IMR-90 (cell line): ENCODE data around the gene WWC1. TPM values are rescaled to one million over a fixed set of nuclear protein-coding genes. Genes with fewer than 3 reads are reported as not detected.

Source experiments
- ATAC-seq: fragments of 200-7000 bp; cut with Tn5 transposase; 2 replicates; pipeline ENCODE4 v1.9.1; 2020; ENCODE audit warnings: low read depth, mild to moderate bottlenecking, moderate library complexity
- BruUV-seq: library from RNA; stranded (reverse); fragments of 400-500 nt; replicated peaks from 2 replicates; lab custom pipeline; 2021; lab: Mats Ljungman, UMichigan
- CTCF ChIA-PET: fragments of 300-600 bp; formaldehyde crosslinking; extraction: SDS; loops from one replicate; lab custom pipeline; 2021; ENCODE audit warnings: antibody characterized with exemption; lab: Yijun Ruan, JAX
- POLR2A ChIA-PET: fragments of 300-600 bp; sonication (Branson Sonifier 250); formaldehyde crosslinking; loops from one replicate; lab custom pipeline; 2022; ENCODE audit warnings: antibody characterized with exemption; ENCODE audit not compliant: unreplicated experiment; lab: Charles Lee
- DNase-seq: peaks from one replicate; pipeline ENCODE4 v3.0.0; 2013
- H2AFZ ChIP-seq: replicated peaks from 2 replicates; pipeline ENCODE3; 2013; ENCODE audit warnings: low read length, mild to moderate bottlenecking; ENCODE audit not compliant: poor library complexity
- H2AK5ac ChIP-seq: 2 replicates; pipeline ENCODE4 v1.6.1; 2013; ENCODE audit warnings: low read depth, low read length, inconsistent platforms
- H2AK9ac ChIP-seq: replicated peaks from 2 replicates; pipeline ENCODE3; 2013; ENCODE audit warnings: mild to moderate bottlenecking, low read depth, low read length, moderate library complexity; ENCODE audit not compliant: poor library complexity
- H2BK120ac ChIP-seq: 2 replicates; pipeline ENCODE4 v1.6.1; 2013; ENCODE audit warnings: low read depth, low read length, inconsistent platforms
- H2BK15ac ChIP-seq: 3 replicates; pipeline ENCODE4 v1.6.1; 2013; ENCODE audit warnings: low read depth, low read length, inconsistent platforms
- H2BK20ac ChIP-seq: 2 replicates; pipeline ENCODE4 v1.6.1; 2013; ENCODE audit warnings: low read depth, mild to moderate bottlenecking, inconsistent platforms, low read length, moderate library complexity
- H2BK5ac ChIP-seq: 2 replicates; pipeline ENCODE4 v1.6.1; 2013; ENCODE audit warnings: mild to moderate bottlenecking, low read depth, low read length, inconsistent platforms; ENCODE audit not compliant: poor library complexity, severe bottlenecking
- H3K14ac ChIP-seq: replicated peaks from 2 replicates; pipeline ENCODE4 v1.6.1; 2013; ENCODE audit warnings: low read depth, low read length, inconsistent platforms
- H3K18ac ChIP-seq: 2 replicates; pipeline ENCODE4 v1.6.1; 2013; ENCODE audit warnings: low read depth, low read length, control low read depth
- H3K23ac ChIP-seq: 2 replicates; pipeline ENCODE4 v1.6.1; 2013; ENCODE audit warnings: low read depth, low read length, inconsistent platforms
- H3K27ac ChIP-seq: 2 replicates; pipeline ENCODE4 v1.5.1; 2013; ENCODE audit warnings: mild to moderate bottlenecking, control low read depth, low read length; ENCODE audit not compliant: insufficient read depth
- H3K27me3 ChIP-seq: 2 replicates; pipeline ENCODE4 v1.6.1; 2013; ENCODE audit warnings: low read length; ENCODE audit not compliant: control insufficient read depth, insufficient read depth
- H3K36me3 ChIP-seq: 2 replicates; pipeline ENCODE4 v1.6.1; 2013; ENCODE audit warnings: low read length, mixed read lengths; ENCODE audit not compliant: control insufficient read depth, insufficient read depth
- H3K4ac ChIP-seq: 2 replicates; pipeline ENCODE4 v1.6.1; 2013; ENCODE audit warnings: low read depth, low read length, inconsistent platforms
- H3K4me1 ChIP-seq: 2 replicates; pipeline ENCODE4 v1.6.1; 2013; ENCODE audit warnings: low read length, mixed read lengths; ENCODE audit not compliant: control insufficient read depth, insufficient read depth
- H3K4me2 ChIP-seq: 2 replicates; pipeline ENCODE4 v1.6.1; 2013; ENCODE audit warnings: low read depth, mild to moderate bottlenecking, control low read depth, low read length, moderate library complexity
- H3K4me3 ChIP-seq: 2 replicates; pipeline ENCODE4 v1.5.1; 2013; ENCODE audit warnings: low read depth, mild to moderate bottlenecking, control low read depth, low read length, moderate library complexity; ENCODE audit not compliant: insufficient read depth
- H3K56ac ChIP-seq: 2 replicates; pipeline ENCODE4 v1.6.1; 2013; ENCODE audit warnings: low read length, inconsistent platforms; ENCODE audit not compliant: insufficient read depth; ENCODE audit errors: extremely low read depth
- H3K79me1 ChIP-seq, 2 experiments: 2 replicates each; pipeline ENCODE4 v1.6.1; 2013; ENCODE audit warnings: low read length in 2 of 2, inconsistent platforms in 1 of 2, low read depth in 1 of 2
- H3K9ac ChIP-seq: 2 replicates; pipeline ENCODE4 v1.6.1; 2013; ENCODE audit warnings: low read depth, low read length, control low read depth
- H3K9me1 ChIP-seq: 2 replicates; pipeline ENCODE4 v1.6.1; 2013; ENCODE audit warnings: low read length, inconsistent platforms; ENCODE audit not compliant: insufficient read depth
- H3K9me3 ChIP-seq: 2 replicates; pipeline ENCODE4 v1.6.1; 2013; ENCODE audit warnings: low read length; ENCODE audit not compliant: control insufficient read depth, insufficient read depth
- H4K20me1 ChIP-seq: 2 replicates; pipeline ENCODE4 v1.6.1; 2013; ENCODE audit warnings: low read length, inconsistent platforms; ENCODE audit not compliant: insufficient read depth
- H4K5ac ChIP-seq: 2 replicates; pipeline ENCODE4 v1.6.1; 2013; ENCODE audit warnings: mild to moderate bottlenecking, low read depth, low read length, control low read depth
- H4K8ac ChIP-seq, 2 experiments: 2 replicates each; pipeline ENCODE4 v1.6.1; 2013; ENCODE audit warnings: low read depth in 2 of 2, low read length in 2 of 2, control low read depth in 1 of 2, inconsistent platforms in 1 of 2
- H4K91ac ChIP-seq: 2 replicates; pipeline ENCODE4 v1.6.1; 2013; ENCODE audit warnings: low read depth, low read length, inconsistent platforms; ENCODE audit not compliant: insufficient read depth
- BHLHE40 ChIP-seq: fragments of 150-350 bp; IDR thresholded peaks from 2 replicates; pipeline ENCODE4 v1.6.1; 2016; ENCODE audit warnings: mild to moderate bottlenecking, low read depth, low read length
- CHD1 ChIP-seq: IDR thresholded peaks from 2 replicates; pipeline ENCODE4 v1.6.1; 2012; ENCODE audit warnings: low read depth, low read length, improper control_type of control experiment
- FOS ChIP-seq: fragments of 150-350 bp; IDR thresholded peaks from 2 replicates; pipeline ENCODE4 v1.6.1; 2016; ENCODE audit warnings: low read depth, low read length
- RAD21 ChIP-seq: IDR thresholded peaks from 2 replicates; pipeline ENCODE4 v1.6.1; 2012; ENCODE audit warnings: low read length, improper control_type of control experiment
- RCOR1 ChIP-seq: IDR thresholded peaks from 2 replicates; pipeline ENCODE4 v1.6.1; 2012; ENCODE audit warnings: mild to moderate bottlenecking, low read length, improper control_type of control experiment; ENCODE audit not compliant: insufficient replicate concordance
- RFX5 ChIP-seq: IDR thresholded peaks from 2 replicates; pipeline ENCODE4 v1.8.0; 2012; ENCODE audit warnings: low read depth, mild to moderate bottlenecking, low read length, moderate library complexity
- USF2 ChIP-seq: fragments of 150-350 bp; IDR thresholded peaks from 2 replicates; pipeline ENCODE4 v1.6.1; 2017; ENCODE audit warnings: mild to moderate bottlenecking, antibody characterized with exemption, low read length, low read depth
- WGBS, 2 experiments: methylation state at CpG; one replicate each; pipeline versions ENCODE4 v1.1.5 to v1.1.7; 2013; ENCODE audit warnings: missing lambda C conversion rate in 2 of 2; ENCODE audit not compliant: insufficient read length in 1 of 2; ENCODE audit errors: extremely low coverage in 2 of 2; 5-methylcytosine and 5-hydroxymethylcytosine counted together
- dilution Hi-C: fragments of 300-500 bp; cut with HindIII; formaldehyde crosslinking; loops from one replicate; pipeline ENCODE4 v1.14.3; 2018; ENCODE audit warnings: low sequenced_read_pairs; ENCODE audit not compliant: unreplicated experiment
- in situ Hi-C: fragments of 300-500 bp; cut with MboI; formaldehyde crosslinking; loops from 3 replicates; pipeline ENCODE4 v1.14.3; 2019; ENCODE audit warnings: low sequenced_read_pairs, inconsistent platforms, mixed read lengths
- intact Hi-C: fragments of 100-400 bp; cut with micrococcal nuclease; formaldehyde crosslinking; loops from 2 replicates; pipeline ENCODE4 v1.10.0; 2022
- polyA plus RNA-seq, 3 experiments: library from polyadenylated mRNA; depleted of rRNA; stranded (reverse); fragments of >200 nt; gene quantifications; 2 replicates each; pipeline ENCODE4 v1.2.3, GENCODE V29; 2012; ENCODE audit warnings: low replicate concordance in 1 of 3
- total RNA-seq: library from RNA; depleted of rRNA; stranded (reverse); fragments of >200 nt; gene quantifications from 2 replicates; pipeline ENCODE4 v1.2.3, GENCODE V29; 2012

The WWC1 gene
- total and polyA plus RNA-seq, 2 of the 4 experiments (the other 2 are of a cell fraction): 9.1 to 10.3 TPM

DNA sequence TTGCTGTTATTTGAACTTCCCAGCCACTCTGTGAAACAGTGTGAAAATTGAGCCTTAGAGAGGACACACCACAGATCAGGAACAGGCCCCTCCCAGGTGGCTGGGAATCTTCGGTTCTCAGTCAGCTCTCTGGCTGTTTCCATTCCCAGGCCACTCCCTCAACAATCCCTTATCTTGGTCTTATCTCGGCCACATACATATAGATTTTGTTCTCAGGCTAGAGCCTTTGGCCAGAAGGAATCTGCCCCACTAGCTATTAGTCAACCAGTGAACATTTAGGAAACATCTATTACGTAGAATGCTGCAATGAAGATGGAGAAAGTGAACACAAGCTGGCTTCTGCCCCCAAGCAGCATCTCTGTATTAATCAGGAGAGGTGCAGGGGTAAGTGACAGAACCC is 21.0 kb upstream of the WWC1 start:
- Histone ChIP-seq H3K4me2 (no peak overlapping the region), H2BK15ac (no peak overlapping the region), H3K27me3 (no peaks in the 10 kb centered on the region; the same call in 1 of the 2 replicates), H3K23ac (no peak overlapping the region), H4K91ac (no peak overlapping the region), H3K18ac (no peak overlapping the region), H3K4me3 (no peak overlapping the region), H2AFZ (no peak overlapping the region), H2BK120ac (no peak overlapping the region), H4K8ac (no peak overlapping the region), H2BK20ac (no peak overlapping the region), H3K4me1 (peaks cover 2% of the 10 kb centered on the region; the same call in 1 of the 2 replicates), H2AK9ac (peak overlapping the region; percentile 11), H3K56ac (no peak overlapping the region), H4K5ac (no peak overlapping the region), H3K27ac (no peak overlapping the region), H3K9me1 (peaks cover 4% of the 10 kb centered on the region; the same call in 1 of the 2 replicates), H3K36me3 (no peaks in the 10 kb centered on the region), H3K79me1 (no peaks in the 10 kb centered on the region), H3K9me3 (no peaks in the 10 kb centered on the region), H3K14ac (no peak overlapping the region), H3K4ac (no peak overlapping the region), H4K20me1 (no peaks in the 10 kb centered on the region), H3K9ac (no peak overlapping the region), H2BK5ac (no peak overlapping the region), H2AK5ac (0 out of 2 replicates have a peak overlapping the region, but pooled peaks have one; percentile 5)
- dilution Hi-C loops (no loop called here), in situ Hi-C loops (loop anchor here (5.0 to 25.0 kb wide), 3 partner anchors 217 to 1017 kb away; partner anchors contain the start of gene RARS1), intact Hi-C loops (no loop called here)
- POLR2A ChIA-PET: no interaction called here
- no CpG with 5 or more reads among the region's 3 CpGs for WGBS, 2 experiments
- CTCF ChIA-PET: interaction anchor here (0.9 to 2.1 kb wide), 2 partner anchors 8 to 11 kb away, joined by 4 to 6 read pairs; no protein-coding TSS in a partner anchor
- ATAC-seq (no peak; the same call in 1 of the 2 replicates), DNase-seq (peak; percentile 62)
- no peak for TF ChIP-seq BHLHE40
- TF ChIP-seq RCOR1: no peak
- TF ChIP-seq USF2: no peak
- no peak for TF ChIP-seq RAD21
- TF ChIP-seq CHD1: no peak
- TF ChIP-seq FOS: no peak
- no peak for TF ChIP-seq RFX5
- no TSS peak for BruUV-seq
